GM19035 (cell line): ENCODE results near the gene CIAO2B.
"Not testable (repeated sequence)": the region's sequence is repeated elsewhere in the genome, so short reads cannot be mapped to it uniquely, and the experiment has no call there.

Experiments used
- ATAC-seq: cut with Tn5 transposase; IDR thresholded peaks from one replicate; pipeline ENCODE4 v1.9.1; 2021; ENCODE audit not compliant: unreplicated experiment

The CIAO2B gene

DNA sequence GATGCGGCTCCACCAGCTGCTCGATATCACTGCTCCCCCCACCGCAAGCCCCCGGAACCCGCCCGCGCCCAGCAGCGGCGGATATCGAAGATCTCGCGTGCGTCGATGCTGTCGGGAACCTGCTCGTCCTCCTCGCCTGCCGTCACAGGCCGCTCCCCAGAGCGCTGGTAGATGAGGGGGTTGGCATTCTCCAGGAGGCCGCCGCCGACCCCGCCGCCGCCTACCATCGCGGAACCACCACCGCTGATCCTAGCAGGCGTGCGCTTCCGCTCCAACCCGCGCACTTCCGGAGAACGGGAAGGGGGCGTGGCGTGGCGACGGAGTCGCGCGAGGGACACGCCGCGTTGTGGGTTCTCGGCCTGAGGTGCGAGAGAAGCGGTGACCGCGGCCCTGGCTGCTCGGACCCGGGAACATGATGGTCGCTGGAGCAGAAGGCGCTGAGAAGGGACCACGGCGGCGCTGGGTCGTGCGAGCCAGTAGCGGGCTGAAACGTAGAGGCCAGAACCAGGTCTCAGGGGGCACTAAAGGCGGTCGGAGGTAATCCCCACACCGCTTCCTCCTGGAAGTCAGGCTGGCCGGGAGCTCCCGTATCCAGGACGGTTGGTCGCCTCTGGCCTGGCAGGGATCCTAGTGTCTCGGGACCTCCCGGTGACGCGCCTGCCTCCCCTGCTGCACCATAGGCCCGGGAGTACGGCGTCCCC, at the start of gene CIAO2B:
Gene CIAO2B, minus strand, starts transcription at position 265 of the 701 bp plus-strand sequence. Its CDS starts 38 bp downstream, at position 227.
- ATAC-seq: peak; percentile 84

DNA sequence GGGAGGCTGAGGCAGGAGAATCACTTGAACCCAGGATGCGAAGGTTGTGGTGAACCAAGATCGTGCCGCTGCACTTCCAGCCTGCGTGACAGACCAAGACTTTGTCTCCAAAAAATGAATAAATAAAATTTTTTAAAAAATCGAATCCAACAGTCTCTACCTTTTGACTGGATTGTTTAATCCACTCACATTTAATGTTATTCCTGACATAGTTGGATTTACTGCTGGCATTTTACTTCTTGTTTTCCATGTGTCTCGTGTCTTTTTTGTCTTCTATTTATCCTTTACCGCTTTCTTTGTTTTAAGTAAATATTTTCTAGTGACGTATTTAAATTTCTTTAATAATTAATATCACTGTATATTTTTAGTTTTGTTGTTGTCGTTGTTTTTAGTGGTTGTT, 48.8 kb upstream of the CIAO2B start:
- ATAC-seq: no peak

- ATAC-seq: no peak
Observed at GRCh38 chr16:66979011-66979717, 45.0 kb upstream of the CIAO2B start.

- ATAC-seq: peak; percentile 52
Observed at GRCh38 chr16:66977341-66978113, 43.3 kb upstream of the CIAO2B start.

GRCh38 chr16:66976746-66977145, 42.5 kb upstream of the CIAO2B start:
- ATAC-seq: no peak

GRCh38 chr16:66975302-66975893, 41.2 kb upstream of the CIAO2B start:
- ATAC-seq: no peak

GRCh38 chr16:66974932-66975246, 40.7 kb upstream of the CIAO2B start:
- ATAC-seq: not testable (repeated sequence)

DNA sequence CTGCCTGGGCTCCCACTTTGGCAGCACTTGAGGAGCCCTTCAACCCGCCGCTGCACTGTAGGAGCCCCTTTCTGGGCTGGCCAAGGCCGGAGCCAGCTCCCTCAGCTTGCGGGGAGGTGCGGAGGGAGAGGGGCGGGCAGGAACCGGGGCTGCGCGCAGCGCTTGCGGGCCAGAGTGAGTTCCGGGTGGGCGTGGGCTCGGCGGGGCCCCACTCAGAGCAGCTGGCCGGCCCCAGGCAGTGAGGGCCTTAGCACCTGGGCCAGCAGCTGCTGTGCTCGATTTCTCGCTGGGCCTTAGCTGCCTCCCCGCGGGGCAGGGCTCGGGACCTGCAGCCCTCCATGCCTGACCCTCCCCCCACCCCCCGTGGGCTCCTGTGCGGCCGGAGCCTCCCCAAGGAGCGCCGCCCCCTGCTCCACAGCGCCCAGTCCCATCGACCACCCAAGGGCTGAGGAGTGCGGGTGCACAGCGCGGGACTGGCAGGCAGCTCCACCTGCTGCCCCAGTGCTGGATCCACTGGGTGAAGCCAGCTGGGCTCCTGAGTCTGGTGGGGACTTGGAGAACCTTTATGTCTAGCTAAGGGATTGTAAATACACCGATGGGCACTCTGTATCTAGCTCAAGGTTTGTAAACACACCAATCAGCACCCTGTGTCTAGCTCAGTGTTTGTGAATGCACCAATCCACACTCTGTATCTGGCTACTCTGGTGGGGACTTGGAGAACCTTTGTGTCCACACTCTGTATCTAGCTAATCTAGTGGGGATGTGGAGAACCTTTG, 40.1 kb upstream of the CIAO2B start:
- not testable (repeated sequence) for ATAC-seq

GRCh38 chr16:66973716-66974115, 39.5 kb upstream of the CIAO2B start:
- ATAC-seq: no peak

DNA sequence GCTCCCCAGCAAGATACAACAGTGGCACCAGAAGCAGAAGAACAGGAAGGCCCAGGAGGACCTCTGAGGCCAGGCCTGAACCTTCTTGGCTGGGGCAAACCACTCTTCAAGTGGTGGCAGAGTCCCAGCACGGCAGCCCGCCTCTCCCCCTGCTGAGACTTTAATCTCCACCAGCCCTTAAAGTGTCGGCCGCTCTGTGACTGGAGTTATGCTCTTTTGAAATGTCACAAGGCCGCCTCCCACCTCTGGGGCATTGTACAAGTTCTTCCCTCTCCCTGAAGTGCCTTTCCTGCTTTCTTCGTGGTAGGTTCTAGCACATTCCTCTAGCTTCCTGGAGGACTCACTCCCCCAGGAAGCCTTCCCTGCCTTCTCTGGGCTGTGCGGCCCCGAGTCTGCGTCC, 38.8 kb upstream of the CIAO2B start:
- ATAC-seq: no peak

DNA sequence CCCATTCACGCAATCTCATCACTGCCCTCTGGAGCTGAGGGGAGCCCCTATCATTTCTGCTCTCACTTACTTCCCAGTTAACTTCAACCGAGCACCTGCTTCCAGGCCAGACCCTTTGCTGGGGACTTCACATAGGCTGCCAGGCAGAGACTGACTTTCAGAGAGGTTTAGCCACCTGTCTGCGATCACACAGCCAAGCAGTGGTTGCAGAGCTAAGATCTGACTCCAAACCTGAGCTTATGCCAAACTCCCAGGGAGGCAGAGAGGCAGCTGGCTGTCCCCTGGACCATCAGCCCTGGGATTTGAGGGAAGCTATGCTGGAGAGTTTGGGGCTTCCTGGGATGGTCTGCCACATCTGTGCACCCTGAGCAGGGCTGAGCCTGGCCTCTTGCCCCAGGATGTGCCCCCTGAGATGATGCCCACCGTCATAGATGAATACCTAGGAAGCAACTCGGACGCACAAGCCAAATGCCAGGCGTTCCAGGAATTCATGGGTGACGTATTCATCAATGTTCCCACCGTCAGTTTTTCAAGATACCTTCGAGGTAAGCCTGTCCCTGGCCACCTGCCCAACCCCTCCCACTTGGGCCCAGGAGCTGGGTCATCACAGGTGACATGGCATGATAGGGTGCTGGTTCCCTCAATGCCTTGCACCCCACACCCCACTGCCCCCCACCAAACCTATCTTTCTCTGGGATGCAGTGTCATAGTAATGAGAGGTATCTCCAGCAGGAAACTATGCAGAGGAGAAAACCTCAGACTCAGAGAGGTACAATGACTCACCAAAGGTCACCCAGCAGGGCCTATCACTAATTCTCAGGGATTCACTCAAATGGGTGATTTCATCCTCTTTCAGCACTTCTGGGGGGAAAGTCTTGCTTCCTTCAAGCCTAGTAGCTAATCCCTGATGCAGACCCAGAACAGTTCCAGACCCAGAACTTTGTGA, 36.8 kb upstream of the CIAO2B start:
- no peak for ATAC-seq

GRCh38 chr16:66968847-66969246, 34.6 kb upstream of the CIAO2B start:
- no peak for ATAC-seq

DNA sequence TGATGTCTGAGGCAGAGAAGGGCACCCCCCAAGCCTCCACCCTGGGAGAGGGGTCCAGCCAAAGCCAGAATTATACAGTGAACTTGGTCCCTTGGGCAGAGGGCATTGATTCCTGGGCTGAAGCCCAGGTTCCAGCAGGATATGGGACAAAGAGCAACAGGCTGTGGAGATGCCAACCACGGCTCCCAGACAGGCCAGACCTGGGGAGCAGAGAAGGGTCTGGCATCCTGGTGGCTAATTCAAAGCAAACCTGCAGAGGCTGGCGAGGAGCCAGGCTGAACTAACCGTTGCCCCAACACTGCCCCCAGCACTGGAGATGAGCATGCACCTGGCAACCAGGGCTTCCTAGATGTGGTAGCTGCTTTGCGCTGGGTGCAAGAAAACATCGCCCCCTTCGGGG, 29.8 kb upstream of the CIAO2B start:
- no peak for ATAC-seq

- ATAC-seq: no peak
Observed at GRCh38 chr16:66961914-66962313, 27.7 kb upstream of the CIAO2B start.

DNA sequence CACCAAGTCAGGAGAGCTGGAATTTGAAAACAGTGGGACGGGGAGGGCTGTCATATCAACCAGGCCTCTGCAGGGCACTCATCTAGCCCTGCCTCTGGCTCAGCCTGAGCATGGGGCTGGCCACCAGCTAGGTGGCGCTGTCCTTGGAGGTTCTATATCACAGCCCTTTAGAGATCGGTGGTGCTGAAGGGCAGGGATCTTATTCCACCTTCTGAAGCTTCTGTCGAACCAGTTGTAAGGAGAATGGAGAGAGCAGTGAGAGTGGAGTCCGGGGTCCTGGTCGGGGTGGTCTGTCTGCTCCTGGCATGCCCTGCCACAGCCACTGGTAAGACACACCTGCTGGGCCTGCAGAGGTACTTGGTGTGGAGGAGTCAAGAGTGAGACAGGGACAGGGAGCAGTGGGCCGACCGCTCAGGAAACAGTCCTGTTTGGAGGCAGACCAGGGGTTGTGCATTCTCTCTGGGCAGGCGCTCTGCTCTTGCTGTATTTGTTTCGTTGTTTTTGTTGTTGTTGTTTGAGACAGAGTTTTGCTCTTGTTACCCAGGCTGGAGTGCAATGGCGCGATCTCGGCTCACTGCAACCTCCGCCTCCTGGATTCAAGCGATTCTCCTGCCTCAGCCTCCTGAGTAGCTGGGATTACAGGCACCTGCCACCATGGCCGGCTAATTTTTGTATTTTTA, 27.0 kb upstream of the CIAO2B start, which contains the start of gene CES3:
Gene CES3, plus strand, starts transcription at position 202 of the 680 bp plus-strand sequence. Its CDS starts 42 bp downstream, at position 244.
- ATAC-seq: peak; percentile 70

GRCh38 chr16:66960270-66960669, 26.1 kb upstream of the CIAO2B start:
- no peak for ATAC-seq

DNA sequence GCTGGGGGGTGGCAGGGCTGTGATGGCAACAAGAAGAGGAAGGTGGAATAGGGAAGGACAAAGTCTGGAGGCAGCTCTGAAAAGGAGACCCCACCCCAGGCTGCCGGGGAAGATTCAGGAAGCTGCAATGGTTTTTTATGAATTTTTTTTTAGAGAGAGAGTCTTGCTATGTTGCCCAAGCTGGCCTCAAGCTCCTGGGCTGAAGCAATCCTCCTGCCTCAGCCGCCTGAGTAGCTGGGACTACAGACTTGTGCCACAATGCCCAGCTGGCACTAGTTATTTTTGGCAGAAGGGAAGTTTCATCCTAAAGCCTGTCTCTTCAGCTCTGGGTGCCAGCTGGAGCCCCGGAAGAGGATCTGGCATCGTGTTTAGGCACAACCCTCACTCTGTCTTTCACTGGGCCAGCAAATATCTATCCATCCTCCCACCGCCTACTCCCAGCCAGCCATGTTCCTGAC, 25.5 kb upstream of the CIAO2B start:
- no peak for ATAC-seq

GRCh38 chr16:66958857-66959703, 24.9 kb upstream of the CIAO2B start:
- ATAC-seq: no peak
